OCI-LY1 (cell line): Measurements from ENCODE around the gene RCC1.

Experiments
- H2AFZ ChIP-seq: fragments of 200-600 bp; sonication (generic), shearing (Covaris generic); 2 replicates; pipeline ENCODE4 v1.6.0; 2014; ENCODE audit warnings: antibody characterized with exemption, mild to moderate bottlenecking, low read length
- H3F3A ChIP-seq: fragments of 200-600 bp; sonication (generic), shearing (Covaris generic); 2 replicates; pipeline ENCODE4 v1.6.0; 2014; ENCODE audit warnings: mild to moderate bottlenecking, antibody characterized with exemption, low read length, moderate library complexity; ENCODE audit not compliant: insufficient read depth
- H3K27ac ChIP-seq: fragments of 200-600 bp; sonication (generic); 2 replicates; pipeline ENCODE4 v1.5.1; 2014; ENCODE audit warnings: low read length, mixed run types, mild to moderate bottlenecking, low read depth; ENCODE audit not compliant: poor library complexity, severe bottlenecking
- H3K27me3 ChIP-seq: fragments of 200-600 bp; sonication (generic); 2 replicates; pipeline ENCODE4 v1.6.0; 2014; ENCODE audit warnings: antibody characterized with exemption, mild to moderate bottlenecking, low read length, moderate library complexity; ENCODE audit not compliant: insufficient read depth
- H3K36me3 ChIP-seq: fragments of 200-600 bp; sonication (generic); 2 replicates; pipeline ENCODE4 v1.6.1; 2014; ENCODE audit warnings: mild to moderate bottlenecking, antibody characterized with exemption, low read length, moderate library complexity, mixed read lengths; ENCODE audit not compliant: insufficient read depth
- H3K4me1 ChIP-seq: fragments of 200-600 bp; sonication (generic); 2 replicates; pipeline ENCODE4 v1.5.1; 2014; ENCODE audit warnings: mild to moderate bottlenecking, low read length, moderate library complexity; ENCODE audit not compliant: insufficient read depth, severe bottlenecking
- H3K4me2 ChIP-seq: fragments of 200-600 bp; sonication (generic), shearing (Covaris generic); 2 replicates; pipeline ENCODE4 v1.6.1; 2014; ENCODE audit warnings: low read length
- H3K4me3 ChIP-seq: fragments of 200-600 bp; sonication (generic); 2 replicates; pipeline ENCODE4 v1.5.1; 2014; ENCODE audit warnings: low read length, low read depth, mild to moderate bottlenecking, mixed read lengths; ENCODE audit not compliant: poor library complexity, severe bottlenecking
- H3K79me2 ChIP-seq: fragments of 200-600 bp; shearing (Covaris generic); 2 replicates; pipeline ENCODE4 v1.6.1; 2016; ENCODE audit warnings: mixed run types, low read length, mixed read lengths; ENCODE audit not compliant: insufficient read depth
- H3K9ac ChIP-seq: fragments of 200-600 bp; sonication (generic), shearing (Covaris generic); 2 replicates; pipeline ENCODE4 v1.6.1; 2014; ENCODE audit warnings: mild to moderate bottlenecking, low read length, mixed read lengths
- H3K9me2 ChIP-seq: fragments of 200-600 bp; sonication (generic), shearing (Covaris generic); 2 replicates; pipeline ENCODE4 v1.6.1; 2014; ENCODE audit warnings: low read depth, mild to moderate bottlenecking, low read length, mixed read lengths
- H3K9me3 ChIP-seq: fragments of 200-600 bp; shearing (Covaris generic); 2 replicates; pipeline ENCODE4 v1.6.1; 2014; ENCODE audit warnings: low read length, mixed read lengths
- H4K20me1 ChIP-seq: fragments of 200-600 bp; sonication (generic), shearing (Covaris generic); 2 replicates; pipeline ENCODE4 v1.6.0; 2016; ENCODE audit warnings: mild to moderate bottlenecking, low read length; ENCODE audit not compliant: insufficient read depth
- CTCF ChIP-seq: fragments of 200-600 bp; sonication (generic), shearing (Covaris generic); IDR thresholded peaks from 2 replicates; pipeline ENCODE4 v1.5.1; 2017; ENCODE audit warnings: mild to moderate bottlenecking, antibody characterized with exemption, low read length, moderate library complexity, mixed read lengths
- EZH2 ChIP-seq: fragments of 200-600 bp; sonication (generic), shearing (Covaris generic); IDR thresholded peaks from 2 replicates; pipeline ENCODE4 v1.8.0; 2017; ENCODE audit warnings: borderline replicate concordance, mixed run types, mild to moderate bottlenecking, antibody characterized with exemption, low read length, moderate library complexity, mixed read lengths

Gene RCC1

GRCh38 chr1:28579401-28579800 is 73.6 kb downstream of the RCC1 start:
- Histone ChIP-seq H3F3A (peaks cover 8% of the 10 kb centered on the region; the same call in 1 of the 2 replicates), H3K27me3 (no peaks in the 10 kb centered on the region), H3K27ac (peak overlapping the region; percentile 67), H3K4me3 (peak overlapping the region; percentile 86), H3K4me2 (peak overlapping the region; percentile 79), H3K79me2 (peaks cover 16% of the 10 kb centered on the region), H3K9ac (peak overlapping the region; percentile 90; the same call in 1 of the 2 replicates), H3K36me3 (peaks cover 62% of the 10 kb centered on the region), H3K9me3 (no peaks in the 10 kb centered on the region), H4K20me1 (no peaks in the 10 kb centered on the region), H2AFZ (no peak overlapping the region), H3K4me1 (peaks cover 30% of the 10 kb centered on the region), H3K9me2 (no peaks in the 10 kb centered on the region)
- TF ChIP-seq EZH2 = no peak
- TF ChIP-seq CTCF = no peak

DNA sequence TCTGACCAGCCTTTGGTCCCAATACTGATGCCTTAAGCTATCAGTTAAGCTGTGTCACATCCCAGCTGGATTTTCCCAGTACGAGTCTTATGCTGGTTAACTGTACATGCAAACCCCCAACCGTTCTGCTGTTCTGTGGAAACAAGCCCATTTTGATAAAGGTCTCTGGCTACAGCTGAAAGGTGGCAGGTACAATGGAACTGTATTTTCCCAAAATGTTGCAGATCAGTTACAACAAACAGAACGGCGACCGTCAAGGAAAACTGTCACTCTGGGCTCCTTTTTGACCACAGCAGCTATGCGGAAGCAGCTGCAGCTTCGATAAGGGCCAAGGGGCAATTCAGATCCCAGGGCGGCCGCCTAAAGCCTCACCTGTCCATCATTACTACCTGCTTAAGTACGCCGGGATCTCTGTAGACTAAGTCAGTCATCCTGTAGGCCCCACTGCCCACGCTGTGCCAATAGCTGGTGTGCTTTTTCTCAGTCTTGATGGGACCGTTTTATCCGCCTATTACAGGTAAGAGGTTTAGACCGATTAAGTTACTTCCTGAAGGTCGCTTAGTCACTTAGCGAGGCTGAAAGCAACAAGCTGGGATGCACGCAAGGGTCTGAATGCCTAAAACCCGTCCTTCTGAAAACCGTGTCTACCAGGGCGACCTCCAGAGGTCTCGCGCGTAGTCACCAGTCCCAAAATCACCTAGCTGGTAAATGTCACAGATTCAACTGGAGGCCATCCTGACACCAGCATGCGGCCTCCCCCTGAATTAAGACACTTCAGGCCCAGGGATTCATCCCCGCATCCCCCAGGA is 75.1 kb downstream of the RCC1 start:
- Histone ChIP-seq H2AFZ (no peak overlapping the region), H4K20me1 (no peaks in the 10 kb centered on the region), H3K9me2 (no peaks in the 10 kb centered on the region), H3K4me2 (peak overlapping the region; percentile 79), H3K9me3 (no peaks in the 10 kb centered on the region), H3K9ac (peak overlapping the region; percentile 90), H3K27ac (peak overlapping the region; percentile 67), H3K36me3 (peaks cover 51% of the 10 kb centered on the region), H3K4me1 (peaks cover 30% of the 10 kb centered on the region), H3F3A (peaks cover 8% of the 10 kb centered on the region; the same call in 1 of the 2 replicates), H3K4me3 (peak overlapping the region; percentile 86), H3K79me2 (peaks cover 16% of the 10 kb centered on the region), H3K27me3 (no peaks in the 10 kb centered on the region)
- TF ChIP-seq CTCF (peak; percentile 67), EZH2 (no peak)

DNA sequence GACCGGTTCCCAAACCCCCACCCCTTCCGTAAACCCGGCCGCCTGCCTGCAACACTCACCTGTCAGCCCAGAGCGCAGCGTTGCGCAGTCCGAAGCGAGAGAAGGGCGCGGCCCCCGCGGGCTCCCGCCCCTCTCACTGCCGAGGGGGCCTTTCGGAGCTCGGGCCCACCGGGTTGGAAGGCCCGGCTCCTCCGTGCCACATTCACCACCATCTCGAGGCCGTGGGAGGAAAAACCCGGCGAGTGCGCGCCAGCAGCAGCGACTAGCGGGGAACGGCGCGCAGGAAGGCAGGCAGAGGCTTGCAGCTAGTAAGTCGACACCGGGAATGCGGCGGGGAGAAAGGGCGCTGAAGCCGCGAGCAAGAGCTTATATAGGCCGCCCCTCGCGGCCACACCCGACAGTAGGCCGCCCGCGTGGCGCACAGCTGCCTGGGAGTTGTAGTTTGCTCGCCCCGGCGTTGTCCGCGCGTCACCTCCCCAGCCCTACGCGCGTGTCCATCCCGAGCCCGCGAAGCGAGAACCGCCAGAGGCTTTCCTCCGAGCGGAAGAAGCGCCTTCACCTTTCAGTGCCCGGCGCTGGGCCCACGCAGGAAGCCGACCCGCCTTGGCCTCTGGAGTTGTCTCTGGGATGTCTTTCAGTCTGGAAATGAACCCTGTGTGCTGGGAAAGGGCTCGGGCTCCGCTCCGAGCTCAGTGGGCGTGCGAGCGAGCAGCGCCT is 75.8 kb downstream of the RCC1 start:
- Histone ChIP-seq H3K36me3 (peaks cover 49% of the 10 kb centered on the region), H3K27me3 (no peaks in the 10 kb centered on the region), H3K27ac (peak overlapping the region; percentile 67), H3K4me2 (peak overlapping the region; percentile 79), H4K20me1 (no peaks in the 10 kb centered on the region), H3K4me1 (peaks cover 37% of the 10 kb centered on the region), H3K79me2 (peaks cover 16% of the 10 kb centered on the region), H3K9me2 (no peaks in the 10 kb centered on the region), H3F3A (peaks cover 8% of the 10 kb centered on the region; the same call in 1 of the 2 replicates), H3K4me3 (peak overlapping the region; percentile 86), H2AFZ (no peak overlapping the region), H3K9me3 (no peaks in the 10 kb centered on the region), H3K9ac (peak overlapping the region; percentile 90)
- TF ChIP-seq EZH2 = no peak
- peak; percentile 17; the same call in 1 of the 2 replicates for TF ChIP-seq CTCF
